Neutrophil (primary cell): ENCODE measurements around the gene TAOK2.

ENCODE experiments used
- H3K27ac ChIP-seq: fragments of 200-600 bp; sonication (generic); 2 replicates; pipeline ENCODE4 v1.5.1; 2016; ENCODE audit warnings: mild to moderate bottlenecking, moderate library complexity
- H3K27me3 ChIP-seq: fragments of 200-600 bp; sonication (generic); 2 replicates; pipeline ENCODE4 v1.6.0; 2016; ENCODE audit warnings: mild to moderate bottlenecking
- H3K36me3 ChIP-seq: fragments of 200-600 bp; sonication (generic); 2 replicates; pipeline ENCODE4 v1.5.1; 2017
- H3K4me1 ChIP-seq, 2 experiments: fragments of 200-600 bp in 1 of 2; sonication (generic) in 1 of 2; 1 replicate in 1 of 2; 2 replicates in 1 of 2; pipeline versions ENCODE4 v1.5.1 to v1.6.1; 2013 to 2016; ENCODE audit warnings: low read depth in 1 of 2, low read length in 1 of 2, mild to moderate bottlenecking in 1 of 2, moderate library complexity in 1 of 2; ENCODE audit not compliant: control insufficient read depth in 1 of 2, insufficient read depth in 1 of 2
- H3K4me3 ChIP-seq, 2 experiments: fragments of 200-600 bp in 1 of 2; sonication (generic) in 1 of 2; 1 replicate in 1 of 2; 2 replicates in 1 of 2; pipeline ENCODE4 v1.5.1; 2013 to 2016; ENCODE audit warnings: low read depth in 1 of 2, low read length in 1 of 2, mild to moderate bottlenecking in 1 of 2, moderate library complexity in 1 of 2
- H3K9me3 ChIP-seq: fragments of 200-600 bp; sonication (generic); 2 replicates; pipeline ENCODE4 v1.5.1; 2016
- TF ChIP-seq, protein P1 (sequence below): fragments of 200-600 bp; sonication (generic); IDR thresholded peaks from 2 replicates; pipeline ENCODE4 v1.5.1; 2016; ENCODE audit warnings: antibody characterized with exemption

TAOK2 gene

GRCh38 chr16:29995324-29995910, 21.7 kb downstream of the TAOK2 start, which contains the start of gene HIRIP3:
HIRIP3 (minus strand) TSS chr16:29995617; CDS start chr16:29995605, 12 bp downstream.
- H3K27me3 ChIP-seq, result no peaks in the 10 kb centered on the region
- peaks cover 45% of the 10 kb centered on the region for H3K36me3 ChIP-seq
- H3K27ac ChIP-seq, result peak within 1 kb of the TSS; percentile 80
- peaks cover 19 to 25% of the 10 kb centered on the region in 2 experiments for H3K4me1 ChIP-seq
- H3K9me3 ChIP-seq, result no peaks in the 10 kb centered on the region
- H3K4me3 ChIP-seq, result peak within 1 kb of the TSS; percentile 100
- TF ChIP-seq, protein P1, sequence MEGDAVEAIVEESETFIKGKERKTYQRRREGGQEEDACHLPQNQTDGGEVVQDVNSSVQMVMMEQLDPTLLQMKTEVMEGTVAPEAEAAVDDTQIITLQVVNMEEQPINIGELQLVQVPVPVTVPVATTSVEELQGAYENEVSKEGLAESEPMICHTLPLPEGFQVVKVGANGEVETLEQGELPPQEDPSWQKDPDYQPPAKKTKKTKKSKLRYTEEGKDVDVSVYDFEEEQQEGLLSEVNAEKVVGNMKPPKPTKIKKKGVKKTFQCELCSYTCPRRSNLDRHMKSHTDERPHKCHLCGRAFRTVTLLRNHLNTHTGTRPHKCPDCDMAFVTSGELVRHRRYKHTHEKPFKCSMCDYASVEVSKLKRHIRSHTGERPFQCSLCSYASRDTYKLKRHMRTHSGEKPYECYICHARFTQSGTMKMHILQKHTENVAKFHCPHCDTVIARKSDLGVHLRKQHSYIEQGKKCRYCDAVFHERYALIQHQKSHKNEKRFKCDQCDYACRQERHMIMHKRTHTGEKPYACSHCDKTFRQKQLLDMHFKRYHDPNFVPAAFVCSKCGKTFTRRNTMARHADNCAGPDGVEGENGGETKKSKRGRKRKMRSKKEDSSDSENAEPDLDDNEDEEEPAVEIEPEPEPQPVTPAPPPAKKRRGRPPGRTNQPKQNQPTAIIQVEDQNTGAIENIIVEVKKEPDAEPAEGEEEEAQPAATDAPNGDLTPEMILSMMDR, result no peak

DNA sequence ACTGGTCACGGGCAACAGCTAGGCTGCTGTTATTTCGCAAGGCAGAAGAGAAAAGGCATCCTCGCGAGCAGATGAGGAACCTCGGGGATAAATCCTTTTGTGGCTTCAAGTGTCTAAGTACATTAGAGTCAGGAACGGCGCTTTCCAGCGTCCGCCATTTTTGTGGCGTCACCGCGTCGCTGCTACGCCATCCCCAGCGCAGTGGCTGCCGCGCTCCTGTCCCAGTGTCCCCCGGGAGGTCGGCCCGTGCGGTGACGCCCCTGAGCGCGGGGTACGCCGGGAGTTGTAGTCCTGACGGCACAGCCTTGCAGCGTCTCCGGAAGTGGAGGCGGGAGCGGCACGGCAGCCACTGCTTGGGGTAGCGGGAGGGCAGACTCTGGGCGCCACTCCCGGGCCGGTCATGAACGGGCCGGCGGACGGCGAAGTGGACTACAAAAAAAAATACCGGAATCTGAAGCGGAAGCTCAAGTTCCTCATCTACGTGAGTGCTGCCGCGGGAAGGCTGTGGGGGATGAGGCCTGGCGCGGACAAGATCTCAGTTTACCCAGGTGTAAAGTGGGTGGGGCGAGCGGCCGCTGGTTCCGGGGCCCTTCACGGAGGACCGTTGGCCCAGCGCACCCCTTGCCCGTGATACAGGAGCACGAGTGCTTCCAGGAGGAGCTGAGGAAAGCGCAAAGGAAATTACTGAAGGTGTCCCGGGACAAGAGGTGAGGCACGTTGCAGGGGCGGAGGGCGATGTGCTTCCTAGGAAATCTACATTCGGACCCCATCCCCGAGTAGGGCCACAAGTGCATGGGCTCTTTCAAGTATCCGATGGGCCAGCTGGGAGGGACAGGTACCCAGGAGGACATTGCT, 22.5 kb downstream of the TAOK2 start, which contains the start of gene INO80E:
INO80E (plus strand) TSS at position 331 of the 855 bp plus-strand sequence; CDS start at position 401, 70 bp downstream.
- H3K4me1 ChIP-seq, result peaks cover 19 to 25% of the 10 kb centered on the region in 2 experiments
- H3K4me3 ChIP-seq, result peak within 1 kb of the TSS; percentile 100
- peaks cover 45% of the 10 kb centered on the region for H3K36me3 ChIP-seq
- H3K9me3 ChIP-seq, result no peaks in the 10 kb centered on the region
- TF ChIP-seq, protein P1, result peak; percentile 58
- peak within 1 kb of the TSS; percentile 80 for H3K27ac ChIP-seq
- no peaks in the 10 kb centered on the region for H3K27me3 ChIP-seq

- peaks cover 19 to 25% of the 10 kb centered on the region in 2 experiments for H3K4me1 ChIP-seq
- TF ChIP-seq, protein P1, result no peak
- H3K4me3 ChIP-seq, result peak overlapping the region; percentile 100
- peak overlapping the region; percentile 80 for H3K27ac ChIP-seq
- H3K27me3 ChIP-seq, result no peaks in the 10 kb centered on the region
- H3K36me3 ChIP-seq, result peaks cover 45% of the 10 kb centered on the region
- H3K9me3 ChIP-seq, result no peaks in the 10 kb centered on the region
Observed at GRCh38 chr16:29996766-29997250, 23.1 kb downstream of the TAOK2 start.

GRCh38 chr16:29999605-30000004, 25.9 kb downstream of the TAOK2 start:
- TF ChIP-seq, protein P1, result no peak
- Histone ChIP-seq H3K27me3 (no peaks in the 10 kb centered on the region), H3K36me3 (peaks cover 56% of the 10 kb centered on the region), H3K27ac (no peak overlapping the region), H3K4me3 (no peak overlapping the region), H3K9me3 (no peaks in the 10 kb centered on the region), H3K4me1 (peaks cover 16% of the 10 kb centered on the region in 2 experiments)

DNA sequence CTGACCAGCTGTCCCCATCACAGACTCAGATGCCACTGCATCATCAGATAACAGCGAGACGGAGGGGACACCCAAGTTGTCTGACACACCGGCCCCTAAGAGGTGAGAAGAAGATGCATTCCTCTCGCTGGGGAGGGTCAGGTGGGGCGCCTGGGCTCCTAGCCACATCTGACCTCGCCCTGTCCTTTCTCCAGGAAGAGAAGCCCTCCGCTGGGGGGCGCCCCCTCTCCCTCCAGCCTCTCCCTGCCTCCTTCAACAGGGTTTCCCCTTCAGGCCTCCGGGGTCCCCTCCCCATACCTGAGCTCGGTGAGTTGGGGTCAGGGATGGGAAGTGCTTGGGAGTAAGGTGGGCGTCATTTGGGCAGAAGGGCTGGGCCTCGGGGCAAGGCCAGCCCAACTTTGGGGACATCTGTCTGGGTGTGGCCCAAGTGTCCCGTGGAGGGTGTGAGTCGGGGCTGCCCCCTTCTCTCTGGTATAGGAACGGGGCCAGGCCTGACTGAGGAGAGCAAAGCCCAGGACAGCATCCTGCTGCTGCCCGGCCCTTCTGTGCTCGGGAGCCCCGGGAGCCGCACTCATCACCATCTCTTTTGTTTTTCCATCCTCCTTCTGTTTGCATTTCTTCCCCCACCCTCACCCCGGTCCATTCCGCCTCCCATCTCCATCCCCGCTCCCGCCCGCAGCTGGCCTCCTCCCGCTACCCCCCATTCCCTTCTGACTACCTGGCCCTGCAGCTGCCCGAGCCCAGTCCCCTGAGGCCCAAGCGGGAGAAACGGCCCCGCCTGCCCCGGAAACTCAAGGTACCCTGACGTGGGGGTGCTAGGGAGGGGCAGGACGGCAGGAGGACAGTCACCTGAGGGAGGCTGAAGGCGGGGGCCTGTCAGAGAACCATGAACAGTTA, 27.3 kb downstream of the TAOK2 start:
- TF ChIP-seq, protein P1, result no peak
- H3K4me1 ChIP-seq, result peaks cover 9% of the 10 kb centered on the region in 2 experiments
- H3K36me3 ChIP-seq, result peaks cover 67% of the 10 kb centered on the region
- no peaks in the 10 kb centered on the region for H3K27me3 ChIP-seq
- H3K27ac ChIP-seq, result no peak overlapping the region
- H3K4me3 ChIP-seq, result no peak overlapping the region
- no peaks in the 10 kb centered on the region for H3K9me3 ChIP-seq
